Activated naive CD4-positive, alpha-beta T cell treated with anti-CD3 and anti-CD28 coated beads, Interleukin-2, amount 10 ng/mL, durations not matched to agents 7 days and 5 days (primary cell): ENCODE data around the gene POLR3C.
"Not testable (repeated sequence)": the region's sequence is repeated elsewhere in the genome, so short reads cannot be mapped to it uniquely, and the experiment has no call there.

Experiments
- CTCF ChIA-PET: fragments of 350-600 bp; sonication (Branson Sonifier 250); formaldehyde crosslinking; loops from one replicate; lab custom pipeline; 2021; ENCODE audit warnings: antibody characterized with exemption; lab: Charles Lee
- DNase-seq: peaks from one replicate; pipeline ENCODE4 v3.0.0-alpha.2; 2020
- H3K27ac Mint-ChIP-seq: one replicate; pipeline ENCODE4 v1.8.0; 2021; ENCODE audit warnings: mild to moderate bottlenecking, moderate library complexity, mixed read lengths
- H3K27me3 Mint-ChIP-seq: one replicate; pipeline ENCODE4 v1.8.0; 2021; ENCODE audit warnings: mild to moderate bottlenecking, mixed read lengths
- H3K36me3 Mint-ChIP-seq: one replicate; pipeline ENCODE4 v1.8.0; 2021; ENCODE audit warnings: mixed read lengths
- H3K4me1 Mint-ChIP-seq: one replicate; pipeline ENCODE4 v1.8.0; 2021; ENCODE audit warnings: mixed read lengths
- H3K4me3 Mint-ChIP-seq: one replicate; pipeline ENCODE4 v1.8.0; 2021; ENCODE audit warnings: mild to moderate bottlenecking, moderate library complexity, mixed read lengths
- H3K9me3 Mint-ChIP-seq: one replicate; pipeline ENCODE4 v1.8.0; 2021; ENCODE audit warnings: mixed read lengths

POLR3C gene

GRCh38 chr1:145823565-145824498 lies at the start of gene POLR3C, which contains the start of gene RNF115:
Gene POLR3C (plus strand): TSS chr1:145824200. CDS start chr1:145825777, 1,577 bp downstream.
Gene RNF115 (minus strand): TSS chr1:145824095. CDS start chr1:145823873, 222 bp downstream.
- H3K9me3 Mint-ChIP-seq, result no peaks in the 10 kb centered on the region
- peak within 1 kb of the TSS; percentile 96 for H3K27ac Mint-ChIP-seq
- peak within 1 kb of the TSS; percentile 96 for H3K4me3 Mint-ChIP-seq
- peaks cover 32% of the 10 kb centered on the region for H3K36me3 Mint-ChIP-seq
- H3K27me3 Mint-ChIP-seq, result no peaks in the 10 kb centered on the region
- H3K4me1 Mint-ChIP-seq, result peaks cover 40% of the 10 kb centered on the region
- DNase-seq, result peak; percentile 94
- CTCF ChIA-PET, result interaction anchor here (6.3 kb wide), 1 partner anchor 22 kb away, joined by 59 read pairs; the partner anchor contains the start of gene NUDT17

GRCh38 chr1:145777357-145778145 lies 46.4 kb upstream of the POLR3C start:
- H3K4me1 Mint-ChIP-seq, result peaks cover 9% of the 10 kb centered on the region
- CTCF ChIA-PET, result no interaction called here
- no peaks in the 10 kb centered on the region for H3K9me3 Mint-ChIP-seq
- H3K27me3 Mint-ChIP-seq, result no peaks in the 10 kb centered on the region
- H3K36me3 Mint-ChIP-seq, result peaks cover 22% of the 10 kb centered on the region
- H3K27ac Mint-ChIP-seq, result no peak overlapping the region
- no peak overlapping the region for H3K4me3 Mint-ChIP-seq
- no peak for DNase-seq

- H3K4me1 Mint-ChIP-seq, result peaks cover 9% of the 10 kb centered on the region
- H3K27ac Mint-ChIP-seq, result no peak overlapping the region
- no peak overlapping the region for H3K4me3 Mint-ChIP-seq
- H3K9me3 Mint-ChIP-seq, result no peaks in the 10 kb centered on the region
- peaks cover 19% of the 10 kb centered on the region for H3K36me3 Mint-ChIP-seq
- CTCF ChIA-PET, result no interaction called here
- DNase-seq, result no peak
- H3K27me3 Mint-ChIP-seq, result no peaks in the 10 kb centered on the region
These were observed 45.9 kb upstream of the POLR3C start for GRCh38 chr1:145778146-145778540.

GRCh38 chr1:145782272-145783099 lies 41.5 kb upstream of the POLR3C start:
- Mint-ChIP-seq H3K27me3 (no peaks in the 10 kb centered on the region), H3K9me3 (no peaks in the 10 kb centered on the region), H3K4me1 (peaks cover 29% of the 10 kb centered on the region), H3K36me3 (peaks cover 26% of the 10 kb centered on the region), H3K27ac (no peak overlapping the region), H3K4me3 (no peak overlapping the region)
- DNase-seq, result no peak
- CTCF ChIA-PET, result no interaction called here

GRCh38 chr1:145784409-145784808 lies 39.6 kb upstream of the POLR3C start:
- Mint-ChIP-seq H3K9me3 (no peaks in the 10 kb centered on the region), H3K27ac (no peak overlapping the region), H3K36me3 (peaks cover 34% of the 10 kb centered on the region), H3K4me1 (peaks cover 29% of the 10 kb centered on the region), H3K4me3 (no peak overlapping the region), H3K27me3 (no peaks in the 10 kb centered on the region)
- no peak for DNase-seq
- CTCF ChIA-PET, result no interaction called here

GRCh38 chr1:145785547-145785946 lies 38.5 kb upstream of the POLR3C start:
- CTCF ChIA-PET, result interaction anchor here (0.9 kb wide), 1 partner anchor 13 kb away, joined by 3 read pairs; no protein-coding TSS in a partner anchor

GRCh38 chr1:145786271-145786670 lies 37.7 kb upstream of the POLR3C start:
- Mint-ChIP-seq H3K27ac (peak overlapping the region; percentile 89), H3K36me3 (peaks cover 30% of the 10 kb centered on the region), H3K4me1 (peaks cover 29% of the 10 kb centered on the region), H3K9me3 (no peaks in the 10 kb centered on the region), H3K27me3 (no peaks in the 10 kb centered on the region), H3K4me3 (peak overlapping the region; percentile 32)
- no peak for DNase-seq
- CTCF ChIA-PET, result interaction anchor here (0.9 kb wide), 1 partner anchor 13 kb away, joined by 3 read pairs; no protein-coding TSS in a partner anchor

More at GRCh38 chr1:145785547-145785946, 38.5 kb upstream of the POLR3C start:
- no peak for DNase-seq
- Mint-ChIP-seq H3K27ac (peak overlapping the region; percentile 89), H3K9me3 (no peaks in the 10 kb centered on the region), H3K27me3 (no peaks in the 10 kb centered on the region), H3K4me1 (peaks cover 29% of the 10 kb centered on the region), H3K4me3 (no peak overlapping the region), H3K36me3 (peaks cover 34% of the 10 kb centered on the region)

GRCh38 chr1:145788580-145788979 lies 35.4 kb upstream of the POLR3C start:
- peaks cover 32% of the 10 kb centered on the region for H3K36me3 Mint-ChIP-seq
- no peaks in the 10 kb centered on the region for H3K9me3 Mint-ChIP-seq
- CTCF ChIA-PET, result no interaction called here
- H3K4me3 Mint-ChIP-seq, result no peak overlapping the region
- H3K27ac Mint-ChIP-seq, result no peak overlapping the region
- DNase-seq, result no peak
- H3K4me1 Mint-ChIP-seq, result peaks cover 29% of the 10 kb centered on the region
- no peaks in the 10 kb centered on the region for H3K27me3 Mint-ChIP-seq

GRCh38 chr1:145791860-145792259 lies 32.1 kb upstream of the POLR3C start:
- H3K27me3 Mint-ChIP-seq, CTCF ChIA-PET, DNase-seq, H3K4me3 Mint-ChIP-seq, H3K27ac Mint-ChIP-seq: not testable (repeated sequence)
- peaks cover 11% of the 10 kb centered on the region for H3K4me1 Mint-ChIP-seq
- H3K36me3 Mint-ChIP-seq, result peaks cover 44% of the 10 kb centered on the region
- peaks cover 16% of the 10 kb centered on the region for H3K9me3 Mint-ChIP-seq

- no peak overlapping the region for H3K27ac Mint-ChIP-seq
- peaks cover 49% of the 10 kb centered on the region for H3K36me3 Mint-ChIP-seq
- peaks cover 10% of the 10 kb centered on the region for H3K4me1 Mint-ChIP-seq
- H3K27me3 Mint-ChIP-seq, result no peaks in the 10 kb centered on the region
- no peak overlapping the region for H3K4me3 Mint-ChIP-seq
- DNase-seq, result no peak
- CTCF ChIA-PET, result no interaction called here
- peaks cover 21% of the 10 kb centered on the region for H3K9me3 Mint-ChIP-seq
These were observed 31.5 kb upstream of the POLR3C start for GRCh38 chr1:145792484-145792883.

- CTCF ChIA-PET, result no interaction called here
- H3K27me3 Mint-ChIP-seq, result no peaks in the 10 kb centered on the region
- peaks cover 31% of the 10 kb centered on the region for H3K9me3 Mint-ChIP-seq
- peaks cover 10% of the 10 kb centered on the region for H3K4me1 Mint-ChIP-seq
- peaks cover 57% of the 10 kb centered on the region for H3K36me3 Mint-ChIP-seq
- no peak overlapping the region for H3K4me3 Mint-ChIP-seq
- H3K27ac Mint-ChIP-seq, result no peak overlapping the region
- DNase-seq, result no peak
These were observed 28.6 kb upstream of the POLR3C start for GRCh38 chr1:145795257-145795881.

GRCh38 chr1:145796753-145797152 lies 27.2 kb upstream of the POLR3C start:
- Mint-ChIP-seq H3K4me3 (no peak overlapping the region), H3K4me1 (peaks cover 12% of the 10 kb centered on the region), H3K36me3 (peaks cover 60% of the 10 kb centered on the region), H3K9me3 (peaks cover 31% of the 10 kb centered on the region), H3K27me3 (no peaks in the 10 kb centered on the region), H3K27ac (no peak overlapping the region)
- CTCF ChIA-PET, result no interaction called here
- no peak for DNase-seq

- peaks cover 21% of the 10 kb centered on the region for H3K4me1 Mint-ChIP-seq
- peaks cover 45% of the 10 kb centered on the region for H3K36me3 Mint-ChIP-seq
- no peaks in the 10 kb centered on the region for H3K27me3 Mint-ChIP-seq
- CTCF ChIA-PET, result no interaction called here
- H3K9me3 Mint-ChIP-seq, result peaks cover 31% of the 10 kb centered on the region
- no peak overlapping the region for H3K27ac Mint-ChIP-seq
- no peak overlapping the region for H3K4me3 Mint-ChIP-seq
- DNase-seq, result no peak
These were observed 24.2 kb upstream of the POLR3C start for GRCh38 chr1:145799806-145800205.
